ENCODE results near the gene DPYSL5. TPM values are rescaled to one million over a fixed set of nuclear protein-coding genes. Genes with fewer than 3 reads are reported as not detected.

The DPYSL5 gene
- total and polyA plus RNA-seq, 10 of the 15 experiments (the other 5 are each of a cell fraction or from before 2014, with no cell fraction given) = not detected

DNA sequence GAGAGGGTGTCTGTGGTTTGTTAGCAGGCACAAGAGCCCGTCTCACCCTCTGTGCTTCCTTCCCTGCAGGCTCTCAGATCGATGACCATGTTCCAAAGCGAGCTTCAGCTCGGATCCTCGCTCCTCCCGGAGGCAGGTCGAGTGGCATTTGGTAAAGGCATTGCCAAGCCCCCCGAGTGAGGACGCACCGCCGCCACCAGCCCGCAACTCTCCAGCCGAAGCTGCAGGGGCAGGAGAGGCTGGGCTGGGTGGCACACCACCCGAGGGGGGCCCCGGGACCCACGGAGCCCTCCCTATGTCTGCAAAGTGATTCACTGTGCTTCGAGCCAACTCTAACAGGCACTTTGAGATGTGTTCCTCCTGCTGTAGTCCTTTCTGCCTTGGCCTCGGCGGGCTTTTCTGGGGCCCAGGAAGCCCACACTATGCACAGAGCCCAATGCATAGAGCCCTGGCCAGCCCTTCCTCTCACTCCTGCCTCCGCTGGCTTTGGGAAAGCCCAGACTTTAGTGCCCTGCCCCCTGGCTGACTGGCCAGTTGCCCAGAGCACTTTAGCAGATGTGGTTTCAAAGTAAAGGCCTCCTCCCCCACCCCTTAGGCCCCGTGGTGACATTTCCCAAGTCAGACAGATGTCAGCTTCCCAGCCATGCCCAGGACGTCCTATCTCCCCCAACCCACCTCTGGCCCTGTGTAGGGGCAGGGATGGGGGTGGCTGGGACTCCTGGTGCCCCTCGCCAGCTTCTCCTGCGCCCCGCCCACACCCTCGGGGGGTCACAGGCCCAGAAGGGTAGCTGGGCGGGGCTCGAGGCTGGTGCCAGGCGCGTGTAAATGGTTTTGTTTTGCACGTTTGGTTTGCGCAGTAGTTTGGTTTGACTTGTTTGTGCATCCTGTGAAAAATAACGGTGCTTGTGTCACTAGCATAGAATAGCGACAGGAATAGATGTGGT, 99.2 kb downstream of the DPYSL5 start:
- no peaks in the 10 kb centered on the region for H3K36me3 ChIP-seq (ENCODE audit: control insufficient read depth in 2 of 2, insufficient read depth in 2 of 2, low read length in 1 of 2)
- in situ Hi-C loops (cut with MboI) (no loop called here), intact Hi-C loops (cut with micrococcal nuclease; ENCODE audit: unreplicated experiment) (no loop called here)
- TF ChIP-seq ZBTB33 (IDR thresholded peaks at IDR 0.05) = no peak
- no peak for TF ChIP-seq BCL11A (IDR thresholded peaks at IDR 0.05; ENCODE audit: low read depth, low read length)
- TF ChIP-seq, protein P1, sequence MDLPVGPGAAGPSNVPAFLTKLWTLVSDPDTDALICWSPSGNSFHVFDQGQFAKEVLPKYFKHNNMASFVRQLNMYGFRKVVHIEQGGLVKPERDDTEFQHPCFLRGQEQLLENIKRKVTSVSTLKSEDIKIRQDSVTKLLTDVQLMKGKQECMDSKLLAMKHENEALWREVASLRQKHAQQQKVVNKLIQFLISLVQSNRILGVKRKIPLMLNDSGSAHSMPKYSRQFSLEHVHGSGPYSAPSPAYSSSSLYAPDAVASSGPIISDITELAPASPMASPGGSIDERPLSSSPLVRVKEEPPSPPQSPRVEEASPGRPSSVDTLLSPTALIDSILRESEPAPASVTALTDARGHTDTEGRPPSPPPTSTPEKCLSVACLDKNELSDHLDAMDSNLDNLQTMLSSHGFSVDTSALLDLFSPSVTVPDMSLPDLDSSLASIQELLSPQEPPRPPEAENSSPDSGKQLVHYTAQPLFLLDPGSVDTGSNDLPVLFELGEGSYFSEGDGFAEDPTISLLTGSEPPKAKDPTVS (IDR thresholded peaks at IDR 0.05; ENCODE audit: low read depth, low read length) = no peak
- TF ChIP-seq NBN (IDR thresholded peaks at IDR 0.05) = no peak
- no peak for TF ChIP-seq BCL3 (IDR thresholded peaks at IDR 0.05; ENCODE audit: borderline replicate concordance, insufficient read depth, low read depth, low read length, poor library complexity, severe bottlenecking)
- TF ChIP-seq, protein P2, sequence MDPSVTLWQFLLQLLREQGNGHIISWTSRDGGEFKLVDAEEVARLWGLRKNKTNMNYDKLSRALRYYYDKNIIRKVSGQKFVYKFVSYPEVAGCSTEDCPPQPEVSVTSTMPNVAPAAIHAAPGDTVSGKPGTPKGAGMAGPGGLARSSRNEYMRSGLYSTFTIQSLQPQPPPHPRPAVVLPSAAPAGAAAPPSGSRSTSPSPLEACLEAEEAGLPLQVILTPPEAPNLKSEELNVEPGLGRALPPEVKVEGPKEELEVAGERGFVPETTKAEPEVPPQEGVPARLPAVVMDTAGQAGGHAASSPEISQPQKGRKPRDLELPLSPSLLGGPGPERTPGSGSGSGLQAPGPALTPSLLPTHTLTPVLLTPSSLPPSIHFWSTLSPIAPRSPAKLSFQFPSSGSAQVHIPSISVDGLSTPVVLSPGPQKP (IDR thresholded peaks at IDR 0.05; ENCODE audit: low read depth, low read length) = no peak
- no peak for TF ChIP-seq FOS (IDR thresholded peaks at IDR 0.05; ENCODE audit: borderline replicate concordance, extremely low read depth, insufficient read length)
- TF ChIP-seq RCOR1 (conservative IDR thresholded peaks at IDR 0.05; ENCODE audit: low read depth, low read length) = no peak
- no peak for TF ChIP-seq TCF7 (IDR thresholded peaks at IDR 0.05; ENCODE audit: borderline replicate concordance)
- no peak for TF ChIP-seq BRCA1 (IDR thresholded peaks at IDR 0.05; ENCODE audit: low read depth, low read length)
- TF ChIP-seq, protein P3, sequence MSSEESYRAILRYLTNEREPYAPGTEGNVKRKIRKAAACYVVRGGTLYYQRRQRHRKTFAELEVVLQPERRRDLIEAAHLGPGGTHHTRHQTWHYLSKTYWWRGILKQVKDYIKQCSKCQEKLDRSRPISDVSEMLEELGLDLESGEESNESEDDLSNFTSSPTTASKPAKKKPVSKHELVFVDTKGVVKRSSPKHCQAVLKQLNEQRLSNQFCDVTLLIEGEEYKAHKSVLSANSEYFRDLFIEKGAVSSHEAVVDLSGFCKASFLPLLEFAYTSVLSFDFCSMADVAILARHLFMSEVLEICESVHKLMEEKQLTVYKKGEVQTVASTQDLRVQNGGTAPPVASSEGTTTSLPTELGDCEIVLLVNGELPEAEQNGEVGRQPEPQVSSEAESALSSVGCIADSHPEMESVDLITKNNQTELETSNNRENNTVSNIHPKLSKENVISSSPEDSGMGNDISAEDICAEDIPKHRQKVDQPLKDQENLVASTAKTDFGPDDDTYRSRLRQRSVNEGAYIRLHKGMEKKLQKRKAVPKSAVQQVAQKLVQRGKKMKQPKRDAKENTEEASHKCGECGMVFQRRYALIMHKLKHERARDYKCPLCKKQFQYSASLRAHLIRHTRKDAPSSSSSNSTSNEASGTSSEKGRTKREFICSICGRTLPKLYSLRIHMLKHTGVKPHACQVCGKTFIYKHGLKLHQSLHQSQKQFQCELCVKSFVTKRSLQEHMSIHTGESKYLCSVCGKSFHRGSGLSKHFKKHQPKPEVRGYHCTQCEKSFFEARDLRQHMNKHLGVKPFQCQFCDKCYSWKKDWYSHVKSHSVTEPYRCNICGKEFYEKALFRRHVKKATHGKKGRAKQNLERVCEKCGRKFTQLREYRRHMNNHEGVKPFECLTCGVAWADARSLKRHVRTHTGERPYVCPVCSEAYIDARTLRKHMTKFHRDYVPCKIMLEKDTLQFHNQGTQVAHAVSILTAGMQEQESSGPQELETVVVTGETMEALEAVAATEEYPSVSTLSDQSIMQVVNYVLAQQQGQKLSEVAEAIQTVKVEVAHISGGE (CRISPR knock-in tag; IDR thresholded peaks at IDR 0.05) = no peak
- H3K4me3 ChIP-seq = no peak overlapping the region
- H3K4me1 ChIP-seq (ENCODE audit: control insufficient read depth, insufficient read depth, low read length) = no peaks in the 10 kb centered on the region
- H2AFZ ChIP-seq (ENCODE audit: control insufficient read depth, low read depth, low read length) = no peak overlapping the region
- H3K9ac ChIP-seq (ENCODE audit: control insufficient read depth, insufficient read depth, low read length) = no peak overlapping the region
- peaks cover 0 to 2% of the 10 kb centered on the region in 2 experiments; a peak in 2 of 4 replicates for H3K27me3 ChIP-seq (replicated peaks in 1 of 2; ENCODE audit: control insufficient read depth in 2 of 2, insufficient read depth in 2 of 2, low read length in 1 of 2)
- ATAC-seq = no peak
- RAD21 ChIA-PET (ENCODE audit: unreplicated experiment) = no interaction called here
- no peak for DNase-seq (ENCODE audit: low read depth, low spot score)
- POLR2A ChIA-PET = no interaction called here
- H3K4me2 ChIP-seq (ENCODE audit: control insufficient read depth, insufficient read depth) = no peak overlapping the region
- CTCF ChIA-PET = no interaction called here
- H3K79me2 ChIP-seq (ENCODE audit: control insufficient read depth, insufficient read depth, low read length) = no peaks in the 10 kb centered on the region
- no peak overlapping the region for H3K27ac ChIP-seq (ENCODE audit: control insufficient read depth, insufficient read depth)
- no peak for FAIRE-seq
- 32% methylated on average over 33 of the region's 34 CpGs for WGBS (ENCODE audit: insufficient coverage, insufficient replicate concordance, low lambda C conversion rate, missing lambda C conversion rate)
- H4K20me1 ChIP-seq (ENCODE audit: control insufficient read depth, insufficient read depth) = no peaks in the 10 kb centered on the region
- SMC1A ChIA-PET (ENCODE audit: uncharacterized antibody, unreplicated experiment) = no interaction called here
- no TSS peak for BruUV-seq (replicated peaks)
- H3K9me3 ChIP-seq (replicated peaks; ENCODE audit: control insufficient read depth, insufficient read depth, low read length) = no peaks in the 10 kb centered on the region

Measured in GM12878 (cell line).